GM19467 (cell line): ENCODE results near the gene MELK.
A peak's percentile ranks its signal among the peaks of the same experiment; 100 is the strongest.

ENCODE experiments used
- ATAC-seq: cut with Tn5 transposase; IDR thresholded peaks from one replicate; pipeline ENCODE4 v1.9.1; 2021; ENCODE audit warnings: mild to moderate bottlenecking, moderate library complexity; ENCODE audit not compliant: unreplicated experiment

Gene MELK

GRCh38 chr9:36576866-36577265 is 4.2 kb downstream of the MELK start:
- no peak for ATAC-seq

- ATAC-seq, result no peak
These were observed 12.1 kb downstream of the MELK start for GRCh38 chr9:36584620-36585460.

- ATAC-seq, result no peak
These were observed 17.5 kb downstream of the MELK start for GRCh38 chr9:36590231-36590630.

GRCh38 chr9:36592801-36593583 is 20.3 kb downstream of the MELK start:
- ATAC-seq, result no peak

- no peak for ATAC-seq
These were observed 21.5 kb downstream of the MELK start for GRCh38 chr9:36594213-36594612.

- ATAC-seq, result no peak
These were observed 24.9 kb downstream of the MELK start for GRCh38 chr9:36597412-36598178.

GRCh38 chr9:36598273-36598672 is 25.6 kb downstream of the MELK start:
- no peak for ATAC-seq

GRCh38 chr9:36603006-36603405 is 30.3 kb downstream of the MELK start:
- ATAC-seq, result no peak

- no peak for ATAC-seq
These were observed 36.6 kb downstream of the MELK start for GRCh38 chr9:36609306-36609705.

GRCh38 chr9:36622121-36622520 is 49.4 kb downstream of the MELK start:
- no peak for ATAC-seq

- ATAC-seq, result no peak
These were observed 50.6 kb downstream of the MELK start for GRCh38 chr9:36623280-36623679.

GRCh38 chr9:36625006-36625615 is 52.4 kb downstream of the MELK start:
- ATAC-seq, result no peak

GRCh38 chr9:36632892-36633291 is 60.2 kb downstream of the MELK start:
- ATAC-seq, result no peak

- ATAC-seq, result no peak
These were observed 65.0 kb downstream of the MELK start for GRCh38 chr9:36637491-36638270.

- ATAC-seq, result peak; percentile 73
These were observed 68.2 kb downstream of the MELK start for GRCh38 chr9:36640771-36641381.

- ATAC-seq, result no peak
These were observed 70.1 kb downstream of the MELK start for GRCh38 chr9:36642817-36643216.

GRCh38 chr9:36656842-36657241 is 84.1 kb downstream of the MELK start:
- ATAC-seq, result no peak

GRCh38 chr9:36659500-36659899 is 86.8 kb downstream of the MELK start:
- no peak for ATAC-seq

GRCh38 chr9:36664806-36665205 is 92.1 kb downstream of the MELK start:
- ATAC-seq, result no peak

- no peak for ATAC-seq
These were observed 92.7 kb downstream of the MELK start for GRCh38 chr9:36665387-36665786.
